OCI-LY3 (cell line): ENCODE data around the gene LCP1.
"Not testable (repeated sequence)": the region's sequence is repeated elsewhere in the genome, so short reads cannot be mapped to it uniquely, and the experiment has no call there.

Experiments used
- EZH2phosphoT487 ChIP-seq: fragments of 200-600 bp; shearing (Covaris generic); IDR thresholded peaks from 2 replicates; pipeline ENCODE4 v1.6.1; 2018; ENCODE audit warnings: antibody characterized with exemption, mixed run types, low read depth
- TF ChIP-seq, protein P1 (sequence below): fragments of 200-600, 300-600 bp; sonication (generic); IDR thresholded peaks from 2 replicates; pipeline ENCODE4 v1.5.1; 2014; ENCODE audit warnings: antibody characterized with exemption, low read length, low read depth

DNA sequence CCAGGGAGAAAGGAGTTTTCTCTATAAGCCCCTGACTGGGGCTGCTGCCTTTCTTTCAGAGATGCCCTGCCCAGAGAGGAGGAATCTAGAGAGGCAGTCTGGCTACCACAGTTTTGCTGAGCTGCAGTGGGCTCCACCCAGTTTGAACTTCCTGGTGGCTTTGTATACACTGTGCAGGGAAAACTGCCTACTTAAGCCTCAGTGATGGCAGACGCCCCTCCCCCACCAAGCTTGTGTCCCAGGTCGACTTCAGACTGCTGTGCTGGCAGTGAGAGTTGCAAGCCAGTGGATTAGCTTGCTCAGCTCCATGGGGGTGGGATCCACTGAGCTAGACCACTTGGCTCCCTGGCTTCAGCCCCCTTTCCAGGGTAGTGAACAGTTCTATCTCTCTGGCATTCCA lies 38.3 kb upstream of the LCP1 start:
- TF ChIP-seq, protein P1, sequence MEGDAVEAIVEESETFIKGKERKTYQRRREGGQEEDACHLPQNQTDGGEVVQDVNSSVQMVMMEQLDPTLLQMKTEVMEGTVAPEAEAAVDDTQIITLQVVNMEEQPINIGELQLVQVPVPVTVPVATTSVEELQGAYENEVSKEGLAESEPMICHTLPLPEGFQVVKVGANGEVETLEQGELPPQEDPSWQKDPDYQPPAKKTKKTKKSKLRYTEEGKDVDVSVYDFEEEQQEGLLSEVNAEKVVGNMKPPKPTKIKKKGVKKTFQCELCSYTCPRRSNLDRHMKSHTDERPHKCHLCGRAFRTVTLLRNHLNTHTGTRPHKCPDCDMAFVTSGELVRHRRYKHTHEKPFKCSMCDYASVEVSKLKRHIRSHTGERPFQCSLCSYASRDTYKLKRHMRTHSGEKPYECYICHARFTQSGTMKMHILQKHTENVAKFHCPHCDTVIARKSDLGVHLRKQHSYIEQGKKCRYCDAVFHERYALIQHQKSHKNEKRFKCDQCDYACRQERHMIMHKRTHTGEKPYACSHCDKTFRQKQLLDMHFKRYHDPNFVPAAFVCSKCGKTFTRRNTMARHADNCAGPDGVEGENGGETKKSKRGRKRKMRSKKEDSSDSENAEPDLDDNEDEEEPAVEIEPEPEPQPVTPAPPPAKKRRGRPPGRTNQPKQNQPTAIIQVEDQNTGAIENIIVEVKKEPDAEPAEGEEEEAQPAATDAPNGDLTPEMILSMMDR = not testable (repeated sequence)
- not testable (repeated sequence) for TF ChIP-seq EZH2phosphoT487
